HCT116 (cell line): Measurements from ENCODE around the gene BLOC1S5. TPM values are rescaled to one million over a fixed set of nuclear protein-coding genes. Genes with fewer than 3 reads are reported as not detected.

Experiments used
- ATAC-seq: fragments of 200-7000 bp; cut with Tn5 transposase; 2 replicates; pipeline ENCODE4 v1.9.1; 2020; ENCODE audit warnings: mild to moderate bottlenecking, moderate library complexity
- Bru-seq: library from RNA; stranded (reverse); fragments of 400-500 nt; gene quantifications from one replicate; lab custom pipeline; 2021; lab: Mats Ljungman, UMichigan
- BruChase-seq, 2 experiments: library from RNA; stranded (reverse); fragments of 400-500 nt; gene quantifications; one replicate each; lab custom pipeline; 2021; lab: Mats Ljungman, UMichigan
- BruUV-seq: library from RNA; stranded (reverse); fragments of 400-500 nt; replicated peaks from 2 replicates; lab custom pipeline; 2021; lab: Mats Ljungman, UMichigan
- CTCF ChIA-PET: fragments of 300-600 bp; sonication (Branson Sonifier 250); formaldehyde crosslinking; loops from one replicate; lab custom pipeline; 2021; ENCODE audit warnings: antibody characterized with exemption; lab: Charles Lee
- POLR2A ChIA-PET: fragments of 300-600, 350-600 bp; sonication (Branson Sonifier 250); formaldehyde crosslinking; loops from one replicate; lab custom pipeline; 2021; ENCODE audit warnings: antibody characterized with exemption; lab: Charles Lee
- RAD21 ChIA-PET, 2 experiments: fragments of 300-600 bp; sonication (Branson Sonifier 250); formaldehyde crosslinking; loops; one replicate each; lab custom pipeline; 2023; ENCODE audit warnings: low total read pairs in 2 of 2; ENCODE audit not compliant: uncharacterized antibody in 2 of 2, unreplicated experiment in 2 of 2, low non-redundant PET in 1 of 2; lab: Charles Lee
- DNase-seq: peaks from one replicate; pipeline ENCODE4 v3.0.0-alpha.2; 2010; ENCODE audit warnings: low read depth, low spot score
- H2AFZ ChIP-seq: fragments of 200-600 bp; shearing (Covaris generic), sonication (generic); 2 replicates; pipeline ENCODE4 v1.6.1; 2017; ENCODE audit warnings: low read depth, mixed run types, mixed read lengths, antibody characterized with exemption, low read length; ENCODE audit not compliant: poor library complexity, severe bottlenecking
- H3K27ac ChIP-seq: 2 replicates; pipeline ENCODE4 v1.5.1; 2012; ENCODE audit warnings: low read depth, low read length
- H3K27me3 ChIP-seq: fragments of 200-600 bp; sonication (generic); 2 replicates; pipeline ENCODE4 v1.6.1; 2016; ENCODE audit warnings: mixed run types, low read length, mixed read lengths; ENCODE audit not compliant: insufficient read depth
- H3K36me3 ChIP-seq, 2 experiments: fragments of 200-500 bp in 1 of 2; fragments of 200-600 bp in 1 of 2; sonication (Bioruptor generic) in 1 of 2; sonication (generic) in 1 of 2; 2 replicates each; pipeline versions ENCODE4 v1.5.1 to v1.6.1; 2014 to 2016; ENCODE audit warnings: low read length in 2 of 2, inconsistent platforms in 1 of 2, mixed read lengths in 1 of 2, mixed run types in 1 of 2; ENCODE audit not compliant: insufficient read depth in 2 of 2, control insufficient read depth in 1 of 2
- H3K4me1 ChIP-seq, 2 experiments: fragments of 200-600 bp in 1 of 2; sonication (generic) in 1 of 2; 2 replicates each; pipeline versions ENCODE4 v1.5.1 to v1.6.1; 2012 to 2017; ENCODE audit warnings: low read length in 2 of 2, inconsistent platforms in 1 of 2, mild to moderate bottlenecking in 1 of 2, mixed read lengths in 1 of 2, mixed run types in 1 of 2, moderate library complexity in 1 of 2; ENCODE audit not compliant: insufficient read depth in 2 of 2, control insufficient read depth in 1 of 2
- H3K4me2 ChIP-seq: fragments of 200-600 bp; sonication (generic); 2 replicates; pipeline ENCODE4 v1.6.1; 2017; ENCODE audit warnings: mixed run types, low read length, mixed read lengths
- H3K4me3 ChIP-seq, 2 experiments: fragments of 200-600 bp in 1 of 2; sonication (generic) in 1 of 2; replicated peaks in 1 of 2; 2 replicates each; pipeline ENCODE4 v1.5.1; 2011 to 2016; ENCODE audit warnings: low read length in 2 of 2, control low read depth in 1 of 2, low read depth in 1 of 2, mild to moderate bottlenecking in 1 of 2, mixed read lengths in 1 of 2, mixed run types in 1 of 2
- H3K79me2 ChIP-seq: fragments of 200-600 bp; sonication (generic); 2 replicates; pipeline ENCODE4 v1.6.1; 2017; ENCODE audit warnings: mild to moderate bottlenecking, mixed run types, low read length, moderate library complexity, mixed read lengths; ENCODE audit not compliant: insufficient read depth
- H3K9ac ChIP-seq: fragments of 200-600 bp; sonication (generic); 2 replicates; pipeline ENCODE4 v1.6.1; 2016; ENCODE audit warnings: low read length, mixed read lengths
- H3K9me2 ChIP-seq: fragments of 200-600 bp; sonication (generic), shearing (Covaris generic); 2 replicates; pipeline ENCODE4 v1.6.1; 2017; ENCODE audit warnings: mixed run types, mild to moderate bottlenecking, moderate library complexity; ENCODE audit not compliant: insufficient read depth
- H3K9me3 ChIP-seq, 2 experiments: fragments of 200-500 bp in 1 of 2; fragments of 200-600 bp in 1 of 2; sonication (Bioruptor generic) in 1 of 2; sonication (generic) in 1 of 2; 2 replicates each; pipeline ENCODE4 v1.6.1; 2014 to 2017; ENCODE audit warnings: low read length in 2 of 2, mixed read lengths in 2 of 2, inconsistent platforms in 1 of 2, low read depth in 1 of 2, mild to moderate bottlenecking in 1 of 2, mixed run types in 1 of 2, moderate library complexity in 1 of 2; ENCODE audit not compliant: control insufficient read depth in 1 of 2, insufficient read depth in 1 of 2
- H4K20me1 ChIP-seq: fragments of 200-600 bp; sonication (generic), shearing (Covaris generic); 2 replicates; pipeline ENCODE4 v1.6.1; 2017; ENCODE audit warnings: mixed run types, mild to moderate bottlenecking, moderate library complexity; ENCODE audit not compliant: insufficient read depth
- CEBPB ChIP-seq: IDR thresholded peaks from 2 replicates; pipeline ENCODE4 v1.6.1; 2012; ENCODE audit warnings: low read depth
- CTCF ChIP-seq, 3 experiments: fragments of 200-600 bp in 1 of 3; sonication (generic) in 1 of 3; IDR thresholded peaks in 2 of 3; conservative IDR thresholded peaks in 1 of 3; 2 replicates each; pipeline ENCODE4 v1.5.1; 2012 to 2017; ENCODE audit warnings: low read depth in 2 of 3, low read length in 2 of 3, antibody characterized with exemption in 1 of 3, borderline replicate concordance in 1 of 3, control low read depth in 1 of 3, mild to moderate bottlenecking in 1 of 3, mixed read lengths in 1 of 3, mixed run types in 1 of 3, moderate library complexity in 1 of 3; ENCODE audit not compliant: insufficient read depth in 1 of 3
- ELF1 ChIP-seq: IDR thresholded peaks from 2 replicates; pipeline ENCODE4 v1.6.1; 2012; ENCODE audit warnings: low read depth, borderline replicate concordance
- EZH2phosphoT487 ChIP-seq: fragments of 200-600 bp; IDR thresholded peaks from 2 replicates; pipeline ENCODE4 v1.6.1; 2018; ENCODE audit warnings: antibody characterized with exemption, borderline replicate concordance
- FOSL1 ChIP-seq: IDR thresholded peaks from 2 replicates; pipeline ENCODE4 v1.6.1; 2012; ENCODE audit warnings: low read depth
- JUND ChIP-seq: IDR thresholded peaks from 2 replicates; pipeline ENCODE4 v1.6.1; 2012
- MAX ChIP-seq: IDR thresholded peaks from 2 replicates; pipeline ENCODE4 v1.6.1; 2012
- POLR2A ChIP-seq: IDR thresholded peaks from 2 replicates; pipeline ENCODE4 v1.7.0; 2011; ENCODE audit warnings: borderline replicate concordance; ENCODE audit not compliant: insufficient read depth, insufficient read length; ENCODE audit errors: extremely low read depth
- POLR2AphosphoS5 ChIP-seq: IDR thresholded peaks from 2 replicates; pipeline ENCODE4 v1.6.1; 2011; ENCODE audit warnings: mild to moderate bottlenecking, low read depth, low read length, moderate library complexity
- REST ChIP-seq: IDR thresholded peaks from 2 replicates; pipeline ENCODE4 v1.6.1; 2012; ENCODE audit warnings: low read depth
- SIN3A ChIP-seq: IDR thresholded peaks from 2 replicates; pipeline ENCODE4 v1.6.1; 2012; ENCODE audit warnings: low read depth
- TCF7L2 ChIP-seq: IDR thresholded peaks from 2 replicates; pipeline ENCODE4 v1.7.0; 2011; ENCODE audit warnings: borderline replicate concordance, inconsistent platforms; ENCODE audit not compliant: insufficient read depth, insufficient read length; ENCODE audit errors: extremely low read depth
- YY1 ChIP-seq: IDR thresholded peaks from 2 replicates; pipeline ENCODE4 v1.6.1; 2011; ENCODE audit warnings: low read length, low read depth, moderate library complexity, mild to moderate bottlenecking; ENCODE audit not compliant: insufficient replicate concordance; ENCODE audit errors: extremely low read depth
- ZBTB33 ChIP-seq: IDR thresholded peaks from 2 replicates; pipeline ENCODE4 v1.6.1; 2011; ENCODE audit warnings: mild to moderate bottlenecking, low read length, moderate library complexity; ENCODE audit not compliant: insufficient replicate concordance; ENCODE audit errors: extremely low read depth
- ZNF274 ChIP-seq: fragments of 200-500 bp; sonication (Bioruptor generic); IDR thresholded peaks from 2 replicates; pipeline ENCODE4 v1.6.1; 2014; ENCODE audit warnings: mild to moderate bottlenecking, low read depth, low read length, inconsistent platforms
- intact Hi-C: fragments of 100-400 bp; cut with micrococcal nuclease; formaldehyde crosslinking; loops from 2 replicates; pipeline ENCODE4 v1.10.0; 2022
- long read RNA-seq: library from polyadenylated mRNA; unstranded; transcript quantifications from one replicate; pipeline ENCODE4 v2.0.0, GENCODE V29; 2021; ENCODE audit not compliant: unreplicated experiment
- polyA plus RNA-seq: library from polyadenylated mRNA; unstranded; fragments of >200 nt; gene quantifications from 2 replicates; pipeline ENCODE4 v1.2.1, GENCODE V29; 2012; ENCODE audit warnings: missing spikeins
- total RNA-seq: library from RNA; stranded (reverse); gene quantifications from one replicate; pipeline ENCODE4 v1.2.1, GENCODE V29; 2021; ENCODE audit not compliant: unreplicated experiment

The BLOC1S5 gene
- total RNA-seq (12.0 TPM), Bru-seq, nascent RNA (percentile 75 among the genes with signal in this experiment), BruChase-seq, experiment 1, labeled RNA remaining after a 6-hour chase (percentile 93 among the genes with signal in this experiment), BruChase-seq, experiment 2, labeled RNA remaining after a 2-hour chase (percentile 94 among the genes with signal in this experiment)
- polyA plus RNA-seq = 5.3 and 8.3 TPM in 2 replicates
- long read RNA-seq, transcript BLOC1S5-202 (5 exons, 2,684 nt) = major isoform, 11 of 14 reads
- long read RNA-seq, partial matches to known transcripts = 0 of 14 reads
- long read RNA-seq, other reads (novel, unspliced or antisense) = 2 of 14 reads

- Histone ChIP-seq H3K27ac (peak within 1 kb of the TSS; percentile 68), H3K4me2 (peak within 1 kb of the TSS; percentile 81), H4K20me1 (no peaks in the 10 kb centered on the region), H3K79me2 (peaks cover 6% of the 10 kb centered on the region; the same call in 1 of the 2 replicates), H3K4me3 (peak within 1 kb of the TSS; percentile 87 to 96), H3K9me2 (no peaks in the 10 kb centered on the region), H3K36me3 (peaks cover 3 to 4% of the 10 kb centered on the region in 2 experiments; a peak in 2 of 4 replicates), H2AFZ (peak within 1 kb of the TSS; percentile 73), H3K9me3 (no peaks in the 10 kb centered on the region), H3K9ac (peak within 1 kb of the TSS; percentile 85), H3K27me3 (no peaks in the 10 kb centered on the region), H3K4me1 (peaks cover 5 to 18% of the 10 kb centered on the region in 2 experiments)
- ATAC-seq (peak; percentile 88), DNase-seq (peak; percentile 94)
- POLR2A ChIA-PET = interaction anchor here (1.0 to 1.9 kb wide), 3 partner anchors 9 to 38 kb away, joined by 3 to 9 read pairs (median 4); partner anchors contain the start of gene EEF1E1
- RAD21 ChIA-PET = no interaction called here
- intact Hi-C loops = no loop called here
- BruUV-seq = TSS peak; percentile 70
- CTCF ChIA-PET = no interaction called here
- peak; percentile 87 for TF ChIP-seq POLR2AphosphoS5
- peak; percentile 21; the same call in 1 of the 2 replicates for TF ChIP-seq JUND
- no peak for TF ChIP-seq FOSL1
- TF ChIP-seq CEBPB = no peak
- TF ChIP-seq TCF7L2 = peak; percentile 57
- TF ChIP-seq YY1 = peak; percentile 100
- no peak for TF ChIP-seq ZNF274
- no peak for TF ChIP-seq REST
- no peak for TF ChIP-seq ZBTB33
- no peak for TF ChIP-seq CTCF (IDR thresholded peaks at IDR 0.05 in 2 of 3, conservative IDR thresholded peaks at IDR 0.05 in 1 of 3; ENCODE audit: borderline replicate concordance in 1 of 3, insufficient read depth in 1 of 3, low read depth in 2 of 3, low read length in 2 of 3)
- peak; percentile 59 for TF ChIP-seq MAX
- peak; percentile 86 for TF ChIP-seq POLR2A
- TF ChIP-seq EZH2phosphoT487 = no peak
- peak; percentile 70 for TF ChIP-seq SIN3A
- peak; percentile 97 for TF ChIP-seq ELF1
Measured at GRCh38 chr6:8063761-8064637, at the start of gene BLOC1S5. TSS of gene BLOC1S5 (minus strand) at chr6:8064389. CDS start at chr6:8064376, 13 bp downstream.
